Measurements from ENCODE around the gene TXNDC15.

DNA sequence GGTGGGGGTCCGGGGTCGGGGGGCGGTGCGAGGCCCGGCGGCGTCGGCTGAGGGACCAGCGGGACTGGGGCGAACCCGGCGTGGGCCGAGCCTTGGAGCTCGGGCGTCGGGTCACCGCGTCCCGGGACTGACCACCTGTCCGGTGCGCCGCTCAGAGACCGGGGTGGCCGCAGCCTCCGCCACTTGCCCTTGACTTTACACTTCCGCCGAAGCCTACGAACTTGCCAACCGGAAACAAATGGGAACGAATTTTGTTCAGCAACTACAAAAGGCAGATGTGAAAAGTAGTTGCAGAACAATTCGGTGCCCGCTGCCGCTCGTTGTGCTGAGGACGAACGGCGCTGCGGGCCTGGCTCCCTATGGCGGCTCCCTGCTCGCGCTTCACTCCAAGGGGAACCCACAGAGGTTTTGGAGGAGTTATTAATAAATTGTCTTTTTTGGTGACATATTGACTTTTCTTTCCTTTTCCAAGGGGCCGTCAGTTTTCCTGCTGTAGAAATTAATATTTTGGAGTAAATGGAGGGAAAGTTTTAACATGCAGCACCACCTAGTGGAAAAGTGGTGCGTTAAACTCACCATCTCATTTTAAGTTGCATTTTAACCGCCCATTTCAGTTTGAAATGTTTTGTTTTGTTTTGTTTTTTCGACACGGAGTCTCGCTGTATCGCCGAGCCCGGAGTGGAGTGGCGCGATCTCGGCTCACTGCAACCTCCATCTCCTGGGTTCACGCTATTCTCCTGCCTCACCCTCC lies 31.2 kb downstream of the TXNDC15 start:
- TF ChIP-seq, protein P1, sequence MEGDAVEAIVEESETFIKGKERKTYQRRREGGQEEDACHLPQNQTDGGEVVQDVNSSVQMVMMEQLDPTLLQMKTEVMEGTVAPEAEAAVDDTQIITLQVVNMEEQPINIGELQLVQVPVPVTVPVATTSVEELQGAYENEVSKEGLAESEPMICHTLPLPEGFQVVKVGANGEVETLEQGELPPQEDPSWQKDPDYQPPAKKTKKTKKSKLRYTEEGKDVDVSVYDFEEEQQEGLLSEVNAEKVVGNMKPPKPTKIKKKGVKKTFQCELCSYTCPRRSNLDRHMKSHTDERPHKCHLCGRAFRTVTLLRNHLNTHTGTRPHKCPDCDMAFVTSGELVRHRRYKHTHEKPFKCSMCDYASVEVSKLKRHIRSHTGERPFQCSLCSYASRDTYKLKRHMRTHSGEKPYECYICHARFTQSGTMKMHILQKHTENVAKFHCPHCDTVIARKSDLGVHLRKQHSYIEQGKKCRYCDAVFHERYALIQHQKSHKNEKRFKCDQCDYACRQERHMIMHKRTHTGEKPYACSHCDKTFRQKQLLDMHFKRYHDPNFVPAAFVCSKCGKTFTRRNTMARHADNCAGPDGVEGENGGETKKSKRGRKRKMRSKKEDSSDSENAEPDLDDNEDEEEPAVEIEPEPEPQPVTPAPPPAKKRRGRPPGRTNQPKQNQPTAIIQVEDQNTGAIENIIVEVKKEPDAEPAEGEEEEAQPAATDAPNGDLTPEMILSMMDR (IDR thresholded peaks at IDR 0.05) = peak; percentile 68 to 93 (median 78)
- no peak for TF ChIP-seq POLR2A (IDR thresholded peaks at IDR 0.05)

All from adrenal gland (tissue), 5 donors.